Activated CD4-positive, alpha-beta memory T cell treated with anti-CD3 and anti-CD28 coated beads, Interleukin-2, amount 10 ng/mL, durations not matched to agents 7 days and 5 days (primary cell): Measurements from ENCODE around the gene SPDYE2B. TPM values are rescaled to one million over a fixed set of nuclear protein-coding genes. Genes with fewer than 3 reads are reported as not detected.
"Not testable (repeated sequence)": the region's sequence is repeated elsewhere in the genome, so short reads cannot be mapped to it uniquely, and the experiment has no call there.

Experiments used
- CTCF ChIA-PET: fragments of 350-600 bp; sonication (Branson Sonifier 250); formaldehyde crosslinking; loops from one replicate; lab custom pipeline; 2021; ENCODE audit warnings: antibody characterized with exemption, inconsistent platforms; lab: Charles Lee
- POLR2A ChIA-PET: fragments of 350-600 bp; sonication (Branson Sonifier 250); formaldehyde crosslinking; loops from one replicate; lab custom pipeline; 2021; ENCODE audit warnings: antibody characterized with exemption; lab: Charles Lee
- DNase-seq: peaks from one replicate; pipeline ENCODE4 v3.0.0-alpha.2; 2020
- H3K27ac Mint-ChIP-seq: one replicate; pipeline ENCODE4 v1.8.0; 2021; ENCODE audit warnings: mild to moderate bottlenecking, mixed read lengths
- H3K27me3 Mint-ChIP-seq: one replicate; pipeline ENCODE4 v1.8.0; 2021; ENCODE audit warnings: mixed read lengths
- H3K36me3 Mint-ChIP-seq: one replicate; pipeline ENCODE4 v1.8.0; 2021; ENCODE audit warnings: low read depth, mixed read lengths
- H3K4me1 Mint-ChIP-seq: one replicate; pipeline ENCODE4 v1.8.0; 2021; ENCODE audit warnings: mixed read lengths
- H3K4me3 Mint-ChIP-seq: one replicate; pipeline ENCODE4 v1.8.0; 2021; ENCODE audit warnings: mild to moderate bottlenecking, mixed read lengths
- H3K9me3 Mint-ChIP-seq: one replicate; pipeline ENCODE4 v1.8.0; 2021; ENCODE audit warnings: mixed read lengths
- total RNA-seq, 2 experiments: library from RNA; stranded (reverse); gene quantifications; one replicate each; pipeline ENCODE4 v1.2.3, GENCODE V29; 2021

SPDYE2B gene
- total RNA-seq, 2 experiments from 2014 or later: 0.15 TPM; not detected in 1

DNA sequence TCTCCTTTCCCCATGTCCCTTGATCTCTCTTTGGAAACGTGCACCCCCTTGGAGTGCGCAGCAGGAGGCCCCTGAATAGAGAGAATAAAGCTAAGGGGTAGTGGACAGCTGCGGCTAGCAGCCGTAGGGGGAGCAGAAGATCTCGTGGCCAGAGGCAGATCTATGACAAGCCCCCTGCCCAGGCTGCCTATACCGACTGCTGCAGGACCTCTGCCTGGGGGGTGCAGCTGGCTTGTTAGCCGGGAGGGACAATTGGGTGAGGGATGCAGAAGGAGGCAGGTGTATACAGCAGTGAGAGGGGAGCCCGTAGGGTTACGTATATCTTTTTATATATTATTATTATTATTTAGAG lies 21.8 kb downstream of the SPDYE2B start:
- H3K36me3 Mint-ChIP-seq, CTCF ChIA-PET, H3K27me3 Mint-ChIP-seq, DNase-seq, H3K27ac Mint-ChIP-seq, H3K9me3 Mint-ChIP-seq, H3K4me1 Mint-ChIP-seq, H3K4me3 Mint-ChIP-seq, POLR2A ChIA-PET: not testable (repeated sequence)

DNA sequence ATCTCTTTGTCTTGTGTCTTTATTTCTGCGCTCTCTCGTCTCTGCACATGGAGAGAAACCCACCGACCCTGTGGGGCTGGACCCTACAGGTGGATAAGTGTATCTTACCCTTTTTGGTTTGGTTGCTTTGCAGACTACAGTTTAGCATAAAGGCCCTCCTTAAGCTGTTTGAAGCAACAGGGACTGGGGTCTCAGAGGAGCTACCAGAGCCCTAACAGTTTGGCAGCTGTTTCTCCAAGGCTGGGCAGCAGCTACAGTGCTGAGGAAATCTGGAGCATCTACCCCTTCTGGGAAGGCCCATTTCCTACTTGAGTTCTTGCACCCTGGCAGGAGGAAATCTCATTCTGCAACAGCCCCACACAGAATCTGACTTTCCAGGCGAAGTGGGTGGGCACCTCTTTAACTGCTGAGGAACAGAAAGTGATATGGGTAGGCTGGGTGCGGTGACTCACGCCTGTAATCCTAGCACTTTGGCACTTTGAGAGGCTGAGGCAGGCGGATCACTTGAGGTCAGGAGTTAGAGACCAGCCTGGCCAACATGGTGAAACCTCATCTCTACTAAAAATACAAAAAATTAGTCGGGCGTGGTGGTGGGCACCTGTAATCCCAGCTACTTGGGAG lies 23.4 kb downstream of the SPDYE2B start:
- DNase-seq, H3K9me3 Mint-ChIP-seq, H3K36me3 Mint-ChIP-seq, H3K27me3 Mint-ChIP-seq, H3K4me1 Mint-ChIP-seq, CTCF ChIA-PET, H3K27ac Mint-ChIP-seq, POLR2A ChIA-PET, H3K4me3 Mint-ChIP-seq: not testable (repeated sequence)

DNA sequence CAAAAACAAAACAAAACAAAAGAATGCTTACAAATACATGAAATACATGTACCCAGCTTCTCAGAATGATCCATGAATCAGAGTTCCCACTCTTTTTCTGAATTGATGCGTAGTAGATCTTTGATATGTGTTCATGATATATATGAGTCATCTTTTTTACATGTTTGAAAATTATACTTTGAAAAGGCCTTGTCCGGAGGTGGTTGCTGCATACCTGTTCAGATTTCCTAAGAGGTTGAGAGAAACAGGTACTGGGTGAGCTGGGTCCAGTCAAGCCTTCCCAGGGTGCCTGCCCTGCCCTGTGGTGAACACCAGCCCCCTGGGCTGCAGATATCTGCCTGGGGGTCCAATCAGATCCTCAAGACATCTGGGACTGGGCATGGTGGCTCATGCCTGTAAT lies 25.4 kb downstream of the SPDYE2B start:
- POLR2A ChIA-PET: not testable (repeated sequence)

DNA sequence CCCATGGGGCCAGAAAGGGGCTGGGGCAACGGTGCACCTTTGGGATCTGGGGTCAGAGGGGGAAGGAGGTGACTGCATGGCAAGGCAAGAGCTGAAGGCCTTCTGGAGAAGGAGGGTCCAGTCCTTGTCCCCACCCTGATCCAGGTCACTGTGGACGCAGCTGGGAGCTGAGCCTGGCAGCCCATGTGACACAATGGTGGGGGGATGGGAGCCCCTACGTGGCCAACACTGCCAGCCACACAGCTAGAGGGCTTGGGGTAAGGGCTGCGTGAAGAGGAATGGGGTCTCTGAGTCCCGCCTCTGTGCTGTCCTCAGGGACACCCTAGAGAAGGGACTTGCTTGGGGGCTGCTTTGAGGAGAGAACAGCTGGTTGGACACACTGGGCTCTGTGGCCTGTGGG lies 30.7 kb downstream of the SPDYE2B start:
- H3K36me3 Mint-ChIP-seq, H3K4me1 Mint-ChIP-seq, H3K9me3 Mint-ChIP-seq, H3K27me3 Mint-ChIP-seq, H3K4me3 Mint-ChIP-seq, DNase-seq, POLR2A ChIA-PET, H3K27ac Mint-ChIP-seq, CTCF ChIA-PET: not testable (repeated sequence)

More for the DNA sequence above, 25.4 kb downstream of the SPDYE2B start:
- H3K27ac Mint-ChIP-seq, H3K27me3 Mint-ChIP-seq, DNase-seq, H3K36me3 Mint-ChIP-seq, H3K9me3 Mint-ChIP-seq, H3K4me3 Mint-ChIP-seq, CTCF ChIA-PET, H3K4me1 Mint-ChIP-seq: not testable (repeated sequence)

DNA sequence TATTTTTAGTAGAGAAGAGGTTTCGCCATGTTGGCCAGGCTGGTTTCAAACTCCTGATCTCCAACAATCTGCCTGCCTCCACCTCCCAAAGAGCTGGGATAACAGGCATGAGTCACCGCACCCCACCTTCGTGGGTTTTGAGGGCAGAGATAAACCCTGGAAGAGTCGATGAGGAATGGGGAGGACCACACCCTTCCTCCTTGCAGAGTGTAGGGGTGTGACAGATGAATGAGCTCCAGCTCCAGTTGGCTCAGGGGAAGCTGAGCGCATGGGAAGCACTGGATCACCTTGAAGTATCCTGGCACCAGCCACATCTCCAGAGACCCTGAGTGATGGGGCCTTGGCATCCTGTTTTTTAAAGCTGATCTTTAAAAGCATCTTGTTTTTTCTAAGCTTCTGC lies 32.4 kb downstream of the SPDYE2B start:
- H3K4me3 Mint-ChIP-seq, CTCF ChIA-PET: not testable (repeated sequence)

DNA sequence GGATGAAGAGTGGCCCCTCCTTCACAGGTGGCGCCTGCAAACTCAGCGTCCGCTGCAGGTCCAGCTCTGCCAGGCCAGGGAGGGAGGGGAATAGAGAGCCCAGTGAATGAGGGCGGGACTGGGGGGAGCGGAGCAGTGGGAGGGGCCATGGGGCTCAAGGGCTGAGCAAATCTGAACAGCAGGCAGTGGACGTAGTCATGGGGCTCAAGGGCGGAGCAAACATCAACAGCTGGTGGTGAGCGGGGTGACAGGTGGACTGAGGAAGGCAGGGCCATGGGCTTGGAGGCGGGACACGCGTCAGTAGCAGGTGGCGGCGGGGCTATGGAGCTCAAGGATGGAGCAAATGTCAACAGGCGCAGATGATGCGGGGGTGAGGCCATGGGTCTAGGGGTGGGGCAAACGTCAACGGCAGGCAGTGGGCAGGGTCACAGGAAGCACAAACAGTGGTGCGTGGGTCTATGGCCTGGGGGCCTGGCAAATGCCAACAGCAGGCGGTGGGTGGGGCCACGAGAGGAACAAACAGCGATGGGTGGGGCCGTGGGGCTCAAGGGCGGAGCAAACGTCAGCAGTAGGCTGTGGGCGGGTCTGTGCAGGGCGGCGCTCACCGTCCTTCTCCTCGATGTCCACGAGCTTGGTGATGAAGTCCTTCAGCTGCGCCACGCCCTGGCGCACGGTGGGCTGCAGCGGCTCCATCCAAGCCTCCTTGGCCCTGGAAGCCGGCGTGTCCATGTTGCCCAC lies 38.3 kb downstream of the SPDYE2B start:
- H3K27me3 Mint-ChIP-seq, H3K9me3 Mint-ChIP-seq, H3K4me3 Mint-ChIP-seq, H3K4me1 Mint-ChIP-seq, CTCF ChIA-PET, DNase-seq, H3K27ac Mint-ChIP-seq, H3K36me3 Mint-ChIP-seq, POLR2A ChIA-PET: not testable (repeated sequence)

More for the DNA sequence above, 32.4 kb downstream of the SPDYE2B start:
- H3K27me3 Mint-ChIP-seq, H3K4me1 Mint-ChIP-seq, H3K36me3 Mint-ChIP-seq, H3K27ac Mint-ChIP-seq, H3K9me3 Mint-ChIP-seq, POLR2A ChIA-PET, DNase-seq: not testable (repeated sequence)

DNA sequence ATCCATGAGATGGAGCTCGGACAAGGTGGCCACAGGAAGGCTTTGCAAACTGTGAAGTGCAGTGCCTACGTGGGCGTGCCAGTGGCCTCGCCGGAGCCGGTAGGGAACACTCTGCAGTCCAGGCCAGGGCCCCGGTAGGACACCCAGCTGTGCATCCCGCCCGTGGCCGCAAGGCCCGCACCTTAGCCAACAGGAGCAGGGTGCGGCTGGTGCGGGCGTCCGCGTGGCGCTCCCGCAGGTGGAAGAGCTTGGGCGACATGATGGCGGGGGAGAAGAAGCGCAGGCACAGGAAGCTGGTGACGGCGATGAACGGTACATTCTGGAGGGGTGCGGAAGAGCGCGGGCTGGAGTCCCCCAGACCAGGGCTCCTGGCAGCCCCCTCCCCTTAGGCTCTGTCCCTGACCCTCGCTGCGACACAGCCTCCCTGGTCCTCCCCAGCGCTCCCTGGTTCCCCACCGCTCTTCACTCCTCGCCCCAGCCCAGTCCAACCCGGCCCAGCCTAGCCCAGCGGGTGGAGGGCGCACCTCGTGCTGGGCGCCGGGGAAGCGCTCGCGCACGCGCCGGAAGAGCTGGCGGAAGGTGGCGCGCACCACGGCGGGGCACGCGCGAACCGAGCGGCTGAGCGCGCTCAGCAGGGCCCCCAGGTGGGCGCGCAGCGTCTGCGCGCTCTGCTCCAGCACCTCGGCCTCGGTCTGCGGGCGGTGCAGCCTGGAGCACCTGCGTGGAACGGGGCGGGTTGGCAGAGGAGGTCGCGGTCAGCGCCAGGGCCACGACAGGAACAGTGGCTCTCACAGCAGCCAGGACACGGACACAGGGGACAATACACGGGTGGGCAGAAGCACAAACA lies 39.5 kb downstream of the SPDYE2B start:
- CTCF ChIA-PET, DNase-seq, POLR2A ChIA-PET, H3K9me3 Mint-ChIP-seq, H3K27ac Mint-ChIP-seq, H3K4me3 Mint-ChIP-seq, H3K36me3 Mint-ChIP-seq, H3K4me1 Mint-ChIP-seq, H3K27me3 Mint-ChIP-seq: not testable (repeated sequence)

DNA sequence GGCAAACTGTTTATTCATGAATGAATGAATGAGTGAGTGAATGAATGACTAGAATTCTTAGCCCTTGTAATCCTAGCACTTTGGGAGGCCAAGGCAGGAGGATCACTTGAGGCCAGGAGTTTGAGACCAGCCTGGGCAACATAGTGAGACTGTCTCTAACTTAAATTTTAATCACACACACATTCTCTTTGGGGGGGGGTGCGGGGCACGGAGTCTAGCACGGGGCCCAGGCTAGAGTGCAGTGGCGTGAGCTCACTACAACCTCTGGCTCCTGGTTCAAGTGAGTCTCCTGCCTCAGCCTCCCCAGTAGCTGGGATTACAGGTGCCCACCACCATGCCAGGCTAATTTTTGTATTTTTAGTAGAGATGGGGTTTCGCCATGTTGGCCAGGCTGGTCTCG lies 40.5 kb downstream of the SPDYE2B start:
- H3K4me3 Mint-ChIP-seq, H3K9me3 Mint-ChIP-seq, H3K4me1 Mint-ChIP-seq, H3K36me3 Mint-ChIP-seq, H3K27ac Mint-ChIP-seq, DNase-seq, H3K27me3 Mint-ChIP-seq, POLR2A ChIA-PET: not testable (repeated sequence)
- CTCF ChIA-PET: interaction anchor here (1.0 kb wide), 1 partner anchor 371 kb away, joined by 6 read pairs; no protein-coding TSS in a partner anchor

DNA sequence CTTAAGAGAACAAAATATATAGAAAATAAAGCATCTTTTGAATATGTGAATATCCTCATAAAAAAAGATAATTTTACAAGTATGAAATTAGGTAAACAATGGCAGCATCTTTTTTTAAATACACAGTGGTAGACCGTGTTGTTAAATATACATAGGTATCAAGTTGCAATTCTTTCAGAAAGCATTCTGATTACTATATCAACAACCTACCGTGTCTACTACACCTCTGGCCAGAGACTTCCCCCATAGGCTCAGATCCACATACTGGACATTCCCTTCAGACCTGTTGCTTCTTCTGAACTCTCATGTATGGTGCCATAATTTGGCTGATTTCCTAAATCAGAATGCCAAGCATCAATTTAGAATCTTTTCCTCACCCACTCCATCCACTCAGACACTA lies 43.9 kb downstream of the SPDYE2B start:
- DNase-seq, POLR2A ChIA-PET: not testable (repeated sequence)

DNA sequence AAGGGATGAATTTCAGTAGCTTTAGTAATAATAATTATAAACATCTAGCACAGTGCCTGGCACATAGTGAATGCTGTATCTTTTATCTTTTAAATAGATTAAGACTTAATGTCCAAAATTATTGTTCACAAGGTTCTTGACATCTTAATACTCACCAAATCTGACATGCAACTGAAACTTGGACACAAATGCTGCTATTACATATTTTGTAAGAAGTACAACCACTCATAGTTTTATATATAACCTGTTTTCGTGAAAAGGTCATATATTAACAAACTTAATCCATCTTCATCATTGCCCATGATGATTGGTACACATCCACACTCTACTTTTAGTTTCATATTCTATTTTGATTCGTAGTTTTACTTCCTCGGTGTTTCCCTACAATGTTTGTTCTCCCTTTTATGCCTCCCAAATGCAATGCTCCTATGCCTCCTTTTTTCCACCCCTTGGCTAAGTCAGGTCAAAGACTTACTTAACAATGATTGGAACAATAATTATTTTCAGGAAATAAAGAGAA lies 45.0 kb downstream of the SPDYE2B start:
- POLR2A ChIA-PET, H3K36me3 Mint-ChIP-seq, H3K27ac Mint-ChIP-seq, H3K4me1 Mint-ChIP-seq, H3K4me3 Mint-ChIP-seq, H3K27me3 Mint-ChIP-seq, CTCF ChIA-PET, DNase-seq, H3K9me3 Mint-ChIP-seq: not testable (repeated sequence)

More for the DNA sequence above, 43.9 kb downstream of the SPDYE2B start:
- CTCF ChIA-PET, H3K36me3 Mint-ChIP-seq, H3K9me3 Mint-ChIP-seq, H3K27ac Mint-ChIP-seq, H3K4me3 Mint-ChIP-seq, H3K27me3 Mint-ChIP-seq, H3K4me1 Mint-ChIP-seq: not testable (repeated sequence)

DNA sequence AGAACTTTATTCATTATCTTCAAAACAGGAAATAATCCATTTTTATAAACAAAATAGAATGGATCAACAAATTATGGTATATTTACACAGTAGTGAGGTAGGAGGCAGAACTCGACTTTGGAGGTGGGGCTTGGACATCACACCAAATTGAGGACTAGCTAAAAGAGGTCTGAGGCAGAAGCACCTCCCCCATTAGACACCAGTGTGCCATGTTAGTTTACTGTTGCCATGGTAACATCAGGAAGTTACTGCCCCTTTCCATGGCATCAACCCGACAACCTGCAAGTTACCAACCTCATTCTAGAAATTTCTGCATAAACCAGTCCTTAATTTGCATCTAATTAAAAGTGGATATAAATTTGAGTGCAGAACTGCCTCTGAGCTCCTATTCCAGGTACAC lies 45.9 kb downstream of the SPDYE2B start:
- POLR2A ChIA-PET, H3K4me1 Mint-ChIP-seq, CTCF ChIA-PET, H3K36me3 Mint-ChIP-seq, DNase-seq, H3K27me3 Mint-ChIP-seq, H3K4me3 Mint-ChIP-seq, H3K9me3 Mint-ChIP-seq, H3K27ac Mint-ChIP-seq: not testable (repeated sequence)

DNA sequence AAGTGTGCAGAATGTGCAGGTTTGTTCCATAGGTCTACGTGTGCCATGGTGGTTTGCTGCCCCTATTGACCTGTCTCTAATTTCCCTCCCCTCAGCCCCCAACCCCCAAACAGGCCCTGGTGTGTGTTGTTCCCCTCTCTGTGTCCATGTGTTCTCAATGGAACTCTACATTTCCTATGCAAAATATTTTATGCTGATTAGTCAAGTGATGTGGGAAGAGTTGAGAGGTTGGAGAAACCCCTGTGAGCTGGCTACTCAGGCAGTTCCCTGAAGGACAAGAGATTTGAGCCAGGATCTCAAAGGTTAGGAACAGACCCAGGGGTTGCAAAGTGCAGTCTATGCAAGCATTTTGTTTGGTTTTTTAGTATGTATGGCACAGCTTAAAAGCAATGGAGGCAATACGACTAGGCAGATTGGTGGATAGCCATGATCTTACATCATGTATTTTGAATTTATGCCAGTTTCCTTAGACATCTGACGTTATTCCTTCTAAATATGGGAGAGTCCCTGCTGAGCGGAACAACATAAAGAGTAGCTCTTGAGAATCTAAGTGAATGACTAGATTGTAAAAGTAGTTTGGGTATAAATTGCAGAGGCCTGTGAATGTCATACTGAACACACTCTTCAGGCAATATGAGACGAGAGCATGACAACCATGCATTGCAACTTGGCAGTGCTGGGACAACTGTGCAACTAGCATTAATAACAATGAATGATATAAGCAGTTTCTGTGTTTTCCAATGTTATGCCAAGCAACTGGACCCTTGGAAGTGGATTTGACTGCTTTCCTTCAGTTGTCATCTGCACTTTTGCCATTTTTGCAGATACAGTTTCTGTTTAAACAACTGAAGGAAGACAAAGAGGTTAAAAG lies 47.8 kb downstream of the SPDYE2B start:
- POLR2A ChIA-PET, H3K9me3 Mint-ChIP-seq, H3K27ac Mint-ChIP-seq, H3K4me3 Mint-ChIP-seq, H3K36me3 Mint-ChIP-seq, DNase-seq, H3K4me1 Mint-ChIP-seq, CTCF ChIA-PET: not testable (repeated sequence)
- H3K27me3 Mint-ChIP-seq: peaks cover 13% of the 10 kb centered on the region
